ENCODE measurements around the gene MESD.

MESD gene

GRCh38 chr15:80953001-80953952, 36.3 kb downstream of the MESD start:
- H3K4me3 ChIP-seq (ENCODE audit: low read length) = no peak overlapping the region
- no peak for TF ChIP-seq CTCF (conservative IDR thresholded peaks at IDR 0.05; ENCODE audit: low read depth, low read length)
- no peak for DNase-seq (ENCODE audit: low read depth)

- DNase-seq (ENCODE audit: low read depth) = no peak
- H3K4me3 ChIP-seq (ENCODE audit: low read length) = no peak overlapping the region
- no peak for TF ChIP-seq CTCF (conservative IDR thresholded peaks at IDR 0.05; ENCODE audit: low read depth, low read length)
Observed at GRCh38 chr15:80951941-80952340, 37.7 kb downstream of the MESD start.

- no peak for DNase-seq (ENCODE audit: low read depth)
- TF ChIP-seq CTCF (conservative IDR thresholded peaks at IDR 0.05; ENCODE audit: low read depth, low read length) = no peak
- H3K4me3 ChIP-seq (ENCODE audit: low read length) = no peak overlapping the region
Observed at GRCh38 chr15:80950291-80951078, 39.1 kb downstream of the MESD start.

GRCh38 chr15:80949756-80950155, 39.9 kb downstream of the MESD start:
- H3K4me3 ChIP-seq (ENCODE audit: low read length) = no peak overlapping the region
- no peak for TF ChIP-seq CTCF (conservative IDR thresholded peaks at IDR 0.05; ENCODE audit: low read depth, low read length)
- DNase-seq (ENCODE audit: low read depth) = no peak

GRCh38 chr15:80948651-80949292, 40.8 kb downstream of the MESD start:
- H3K4me3 ChIP-seq (ENCODE audit: low read length) = no peak overlapping the region
- no peak for DNase-seq (ENCODE audit: low read depth)
- no peak for TF ChIP-seq CTCF (conservative IDR thresholded peaks at IDR 0.05; ENCODE audit: low read depth, low read length)

GRCh38 chr15:80946576-80946975, 43.0 kb downstream of the MESD start:
- no peak for DNase-seq (ENCODE audit: low read depth)
- TF ChIP-seq CTCF (conservative IDR thresholded peaks at IDR 0.05; ENCODE audit: low read depth, low read length) = no peak
- H3K4me3 ChIP-seq (ENCODE audit: low read length) = no peak overlapping the region

All from retinal pigment epithelial cell (primary cell).